Middle frontal gyrus (tissue), 1 donor: ENCODE measurements around the gene TXNL4A.
"Not testable (repeated sequence)": the region's sequence is repeated elsewhere in the genome, so short reads cannot be mapped to it uniquely, and the experiment has no call there.

ENCODE experiments used
- DNase-seq: peaks from one replicate; pipeline ENCODE4 v3.0.0-alpha.2; 2015; ENCODE audit warnings: low spot score; ENCODE audit errors: extremely low spot score

Gene TXNL4A, protein sequence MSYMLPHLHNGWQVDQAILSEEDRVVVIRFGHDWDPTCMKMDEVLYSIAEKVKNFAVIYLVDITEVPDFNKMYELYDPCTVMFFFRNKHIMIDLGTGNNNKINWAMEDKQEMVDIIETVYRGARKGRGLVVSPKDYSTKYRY

DNA sequence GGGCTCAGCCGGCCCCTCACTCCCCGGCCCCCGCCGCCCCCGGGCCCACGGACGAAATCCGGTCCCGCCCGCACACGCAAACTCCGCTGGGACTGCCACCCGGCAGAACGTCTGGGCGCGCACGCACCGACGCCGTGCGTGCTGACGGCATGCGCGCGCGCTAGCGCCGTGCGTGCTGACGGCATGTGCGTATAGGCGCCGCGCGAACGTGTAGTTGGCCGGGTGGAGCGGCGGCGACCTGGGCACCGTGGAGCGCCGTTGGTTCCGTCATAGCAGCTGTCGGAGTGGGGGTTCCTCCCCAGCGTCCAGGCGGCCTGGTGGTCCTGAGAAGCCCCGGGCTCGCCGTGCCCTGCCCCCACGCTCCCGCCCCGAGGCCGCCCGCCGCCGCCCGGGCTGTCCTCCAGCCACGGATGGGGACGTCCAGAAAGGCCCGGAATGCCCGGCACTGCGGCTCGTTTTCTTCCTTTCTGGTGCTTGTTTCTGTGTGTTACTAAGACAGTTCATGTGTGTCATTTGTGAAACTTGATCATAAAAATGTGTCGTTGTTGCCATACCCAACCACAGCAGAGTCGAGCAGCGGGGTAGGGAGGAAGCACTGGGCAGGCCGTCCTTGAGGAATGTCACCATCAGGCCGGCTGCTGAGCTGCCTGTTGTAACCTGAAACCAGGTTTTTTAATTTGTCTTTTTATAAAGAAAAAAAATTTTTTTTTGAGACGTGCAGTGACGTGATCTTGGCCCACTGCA, at the start of gene TXNL4A:
TSS of gene TXNL4A (minus strand) at position 113 of the 744 bp plus-strand sequence. CDS start 171 bp downstream, outside the sequence.
- peak; percentile 88 for DNase-seq

DNA sequence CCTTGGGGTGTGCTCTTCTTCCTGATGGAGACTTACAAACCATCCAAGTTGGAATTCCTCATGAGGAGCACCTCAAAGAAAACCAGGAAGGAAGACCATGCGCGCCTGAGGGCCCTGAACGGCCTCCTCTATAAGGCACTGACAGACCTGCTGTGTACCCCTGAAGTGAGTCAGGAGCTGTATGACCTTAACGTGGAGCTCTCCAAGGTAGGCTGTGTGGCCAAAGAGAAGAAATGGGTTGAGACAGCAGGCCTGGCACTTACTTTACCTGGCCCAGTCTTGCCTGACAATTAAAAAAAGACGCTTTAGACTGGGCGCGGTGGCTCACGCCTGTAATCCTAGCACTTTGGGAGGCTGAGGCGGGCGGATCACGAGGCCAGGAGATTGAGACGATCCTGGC, 48.9 kb upstream of the TXNL4A start:
- no peak for DNase-seq

GRCh38 chr18:80035997-80036396, 47.6 kb upstream of the TXNL4A start:
- DNase-seq, result no peak

GRCh38 chr18:80034852-80035406, 46.6 kb upstream of the TXNL4A start:
- no peak for DNase-seq

- peak; percentile 91 for DNase-seq
Measured at GRCh38 chr18:80034068-80034851, 45.9 kb upstream of the TXNL4A start, which contains the start of gene RBFA. Gene RBFA (plus strand): TSS chr18:80034434. CDS start chr18:80034496, 62 bp downstream.

DNA sequence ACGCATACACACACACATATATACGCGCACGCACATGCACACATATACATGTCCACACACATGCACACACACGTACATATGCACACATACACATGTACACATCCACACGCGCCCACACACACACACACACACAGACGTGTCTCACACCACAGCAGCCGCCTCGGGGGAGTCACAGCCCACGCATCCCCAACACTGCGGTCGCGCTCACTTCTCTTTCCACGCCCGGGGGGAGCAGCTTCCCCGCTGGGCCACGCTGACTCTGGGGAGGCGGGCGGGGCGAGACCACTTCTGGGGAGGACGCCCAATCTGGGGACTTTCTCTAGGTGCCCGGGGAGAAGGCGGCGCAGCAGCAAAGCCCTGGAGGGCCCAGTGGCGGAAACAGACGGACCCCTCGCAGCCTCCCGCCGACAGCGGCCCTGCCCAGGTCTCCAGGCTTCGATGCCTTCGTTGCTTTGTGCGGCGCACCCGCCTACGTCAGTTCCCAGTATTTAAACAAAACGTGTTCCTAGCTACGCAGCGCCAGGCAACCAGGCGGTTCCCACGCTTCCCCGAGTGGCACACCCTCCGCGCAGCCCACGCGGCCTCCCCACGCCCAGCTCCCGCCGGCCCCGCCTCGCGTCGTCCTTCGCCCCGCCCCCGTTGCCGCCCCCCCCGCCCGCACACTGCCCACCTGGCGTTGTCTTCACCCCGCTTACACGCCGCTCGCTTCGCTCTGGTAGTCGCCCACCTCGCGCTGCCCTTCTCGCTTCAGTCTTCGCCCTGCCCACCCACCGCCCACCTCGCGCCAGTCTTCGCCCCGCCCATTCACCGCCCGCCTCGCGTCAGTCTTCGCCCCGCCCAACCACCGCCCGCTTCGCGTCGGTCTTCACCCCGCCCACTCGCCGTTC, 45.1 kb upstream of the TXNL4A start:
- peak; percentile 7 for DNase-seq

GRCh38 chr18:80029690-80030089, 41.3 kb upstream of the TXNL4A start:
- no peak for DNase-seq

DNA sequence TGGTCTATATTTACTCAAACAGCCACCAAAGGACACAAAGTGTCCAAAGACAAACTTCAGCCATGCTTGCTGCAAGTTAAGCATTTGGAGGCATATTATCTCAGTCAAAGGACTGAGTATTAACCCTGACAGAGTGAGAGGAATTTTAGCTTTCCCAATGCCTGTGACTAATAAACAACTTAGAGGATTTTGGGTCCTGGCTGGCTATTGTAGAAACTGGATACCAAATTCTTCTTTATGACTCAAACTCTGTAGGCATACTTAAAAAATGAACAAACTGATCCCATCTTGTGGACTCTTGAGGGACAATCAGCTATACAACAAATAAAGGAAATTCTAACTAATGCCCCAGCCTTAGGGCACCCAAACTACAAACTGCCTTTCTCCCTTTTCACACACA, 39.4 kb upstream of the TXNL4A start:
- not testable (repeated sequence) for DNase-seq

- DNase-seq, result no peak
Measured at GRCh38 chr18:80026363-80026762, 38.0 kb upstream of the TXNL4A start.

- DNase-seq, result no peak
Measured at GRCh38 chr18:80023173-80023572, 34.8 kb upstream of the TXNL4A start.

DNA sequence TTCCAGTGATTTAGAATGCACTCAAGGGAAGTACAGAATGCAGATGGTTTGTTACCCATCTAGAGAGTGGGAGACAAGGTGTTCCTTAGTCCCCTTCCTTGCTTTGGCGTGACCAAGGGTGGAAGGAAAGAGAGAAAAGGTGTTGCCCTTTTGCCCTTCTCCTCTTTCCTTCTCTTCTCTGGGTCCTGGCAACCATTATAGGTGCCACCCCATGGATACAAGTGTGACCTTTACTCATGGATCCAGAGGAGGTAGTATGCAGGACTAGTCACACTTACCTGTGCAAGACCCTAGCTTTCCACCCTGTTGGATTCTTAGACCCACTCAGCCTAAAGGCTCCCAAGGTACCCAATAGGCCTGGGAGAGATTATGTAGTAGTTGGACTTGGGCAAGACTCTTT, 34.2 kb upstream of the TXNL4A start:
- DNase-seq, result no peak

GRCh38 chr18:80012714-80013113, 24.4 kb upstream of the TXNL4A start:
- DNase-seq, result no peak

GRCh38 chr18:80011496-80012137, 23.3 kb upstream of the TXNL4A start:
- not testable (repeated sequence) for DNase-seq

- no peak for DNase-seq
Measured at GRCh38 chr18:80010551-80010906, 22.2 kb upstream of the TXNL4A start.

DNA sequence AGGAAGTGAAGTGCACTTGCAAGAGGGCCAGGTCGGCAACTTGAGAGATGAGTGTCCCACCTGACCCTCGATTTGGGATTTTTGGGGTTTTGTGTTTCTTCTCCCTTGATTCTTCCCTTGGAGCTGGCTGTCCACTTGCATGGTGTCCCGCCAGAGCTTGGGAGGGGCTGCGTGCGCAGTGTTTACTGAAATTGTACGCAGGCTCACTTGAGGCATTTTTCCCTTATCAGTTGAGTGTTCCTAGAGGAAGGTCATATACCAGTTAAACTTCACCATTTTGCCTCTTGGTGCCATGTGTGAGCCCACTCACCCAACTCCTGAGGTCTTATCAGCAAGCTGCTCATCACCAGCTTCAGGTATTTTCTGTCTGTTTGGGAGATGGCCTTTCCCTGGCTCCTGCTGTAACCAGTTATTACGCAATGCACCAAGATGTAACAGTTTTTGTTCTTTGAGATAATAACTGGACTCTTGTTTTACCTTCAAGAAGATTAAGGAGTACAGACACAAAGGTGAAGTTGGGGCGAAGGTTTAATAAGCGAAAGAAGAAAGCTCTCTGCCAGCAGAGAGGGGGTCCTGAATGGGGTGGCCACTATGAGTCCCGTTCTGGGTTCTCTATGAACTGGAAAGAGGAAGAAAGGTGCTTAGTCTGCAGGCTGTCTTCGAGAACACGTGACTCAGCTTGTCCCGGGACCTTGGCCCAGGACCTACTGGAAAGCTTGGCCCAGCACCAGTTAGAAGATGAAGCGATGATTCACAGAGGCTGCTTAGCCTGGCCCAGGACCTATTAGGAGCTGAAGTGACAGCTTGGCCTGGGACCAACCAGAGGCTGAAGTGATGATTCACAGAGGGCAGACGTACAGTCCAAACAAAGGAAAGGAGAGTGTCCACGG, 21.5 kb upstream of the TXNL4A start:
- no peak for DNase-seq

- no peak for DNase-seq
Measured at GRCh38 chr18:80006724-80007123, 18.4 kb upstream of the TXNL4A start.

DNA sequence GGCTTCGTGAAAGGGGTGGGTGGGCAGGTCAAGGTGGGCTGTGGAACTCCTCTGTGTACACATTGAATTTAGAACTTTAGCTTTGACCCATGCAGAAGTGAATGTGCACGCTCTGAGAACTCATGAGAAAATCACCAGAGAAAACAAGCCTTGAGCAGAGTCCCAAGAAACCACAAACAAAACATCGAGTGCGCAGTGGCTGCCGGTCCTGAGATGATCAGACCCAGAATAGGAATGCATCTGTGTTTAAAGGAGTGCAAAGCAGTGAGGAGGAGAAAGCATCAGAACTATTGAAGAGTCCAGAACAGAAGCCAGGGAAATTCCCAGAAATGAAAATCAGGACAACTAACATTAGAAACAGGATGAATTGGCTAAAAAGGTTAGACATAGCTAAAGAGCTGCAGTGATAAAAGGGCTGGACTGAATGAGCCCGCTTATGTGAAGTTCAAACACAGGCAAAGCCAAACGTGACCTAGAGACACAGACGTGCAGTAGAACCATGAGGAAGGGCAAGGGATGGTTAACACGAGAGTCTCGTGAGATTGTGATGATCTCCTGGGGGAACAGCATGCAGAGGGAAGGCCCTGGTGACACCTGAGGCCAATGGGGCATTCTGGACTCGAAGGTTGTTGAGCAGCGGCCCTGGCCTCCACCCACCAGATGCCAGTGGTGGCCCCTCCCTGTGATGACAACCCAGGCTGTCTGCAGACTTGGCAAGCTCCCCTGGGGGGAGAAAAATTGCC, 16.4 kb upstream of the TXNL4A start:
- DNase-seq, result no peak

- DNase-seq, result no peak
Measured at GRCh38 chr18:80002468-80002867, 14.1 kb upstream of the TXNL4A start.

DNA sequence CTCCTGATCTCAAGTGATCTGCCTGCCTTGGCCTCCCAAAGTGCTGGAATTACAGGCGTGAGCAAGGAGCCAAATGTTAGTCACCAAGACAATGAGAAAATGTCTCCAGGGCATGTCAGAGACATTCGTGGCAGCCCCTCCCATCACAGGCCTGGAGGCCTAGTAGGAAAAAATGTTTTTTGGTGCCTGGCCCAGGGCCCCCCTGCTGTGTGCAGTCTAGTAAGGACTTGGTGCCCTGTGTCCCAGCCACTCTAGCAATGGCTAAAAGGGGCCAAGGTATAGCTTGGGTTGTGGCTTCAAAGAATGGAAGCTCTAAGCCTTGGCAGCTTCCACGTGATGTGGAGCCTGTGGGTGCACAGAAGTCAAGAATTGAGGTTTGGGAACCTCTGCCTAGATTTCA, 12.5 kb upstream of the TXNL4A start:
- DNase-seq, result no peak
